Choroid plexus epithelial cell (primary cell): Measurements from ENCODE around the gene NYAP2.
A peak's percentile ranks its signal among the peaks of the same experiment; 100 is the strongest.

Source experiments
- DNase-seq: peaks from one replicate; pipeline ENCODE4 v3.0.0-alpha.2; 2010; ENCODE audit warnings: low read depth
- H3K4me3 ChIP-seq: 2 replicates; pipeline ENCODE4 v1.5.1; 2011; ENCODE audit warnings: low read depth, mild to moderate bottlenecking, control low read depth, low read length, moderate library complexity
- CTCF ChIP-seq: conservative IDR thresholded peaks from 2 replicates; pipeline ENCODE4 v1.5.1; 2011; ENCODE audit warnings: low read depth, mild to moderate bottlenecking, control low read depth, inconsistent platforms, low read length, moderate library complexity

Gene NYAP2

GRCh38 chr2:225600444-225600843 is 200.9 kb downstream of the NYAP2 start:
- peak; percentile 78 for DNase-seq
- no peak for TF ChIP-seq CTCF

GRCh38 chr2:225600865-225601264 is 201.4 kb downstream of the NYAP2 start:
- no peak overlapping the region for H3K4me3 ChIP-seq
- DNase-seq = no peak
- TF ChIP-seq CTCF = no peak

More at GRCh38 chr2:225600444-225600843, 200.9 kb downstream of the NYAP2 start:
- H3K4me3 ChIP-seq = no peak overlapping the region

GRCh38 chr2:225602205-225602604 is 202.7 kb downstream of the NYAP2 start:
- DNase-seq = no peak
- TF ChIP-seq CTCF = no peak
- no peak overlapping the region for H3K4me3 ChIP-seq

- no peak for DNase-seq
- no peak for TF ChIP-seq CTCF
These were observed 208.6 kb downstream of the NYAP2 start for GRCh38 chr2:225608136-225608535.

GRCh38 chr2:225612636-225613035 is 213.1 kb downstream of the NYAP2 start:
- TF ChIP-seq CTCF = no peak

More at GRCh38 chr2:225608136-225608535, 208.6 kb downstream of the NYAP2 start:
- no peak overlapping the region for H3K4me3 ChIP-seq

GRCh38 chr2:225614915-225615314 is 215.4 kb downstream of the NYAP2 start:
- H3K4me3 ChIP-seq = no peak overlapping the region
- no peak for TF ChIP-seq CTCF
- DNase-seq = no peak

More at GRCh38 chr2:225612636-225613035, 213.1 kb downstream of the NYAP2 start:
- H3K4me3 ChIP-seq = no peak overlapping the region
- no peak for DNase-seq

- no peak for DNase-seq
- H3K4me3 ChIP-seq = no peak overlapping the region
- TF ChIP-seq CTCF = no peak
These were observed 216.0 kb downstream of the NYAP2 start for GRCh38 chr2:225615514-225615913.
